ENCODE measurements around the gene COX7B2.

The COX7B2 gene, protein sequence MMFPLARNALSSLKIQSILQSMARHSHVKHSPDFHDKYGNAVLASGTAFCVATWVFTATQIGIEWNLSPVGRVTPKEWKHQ

DNA sequence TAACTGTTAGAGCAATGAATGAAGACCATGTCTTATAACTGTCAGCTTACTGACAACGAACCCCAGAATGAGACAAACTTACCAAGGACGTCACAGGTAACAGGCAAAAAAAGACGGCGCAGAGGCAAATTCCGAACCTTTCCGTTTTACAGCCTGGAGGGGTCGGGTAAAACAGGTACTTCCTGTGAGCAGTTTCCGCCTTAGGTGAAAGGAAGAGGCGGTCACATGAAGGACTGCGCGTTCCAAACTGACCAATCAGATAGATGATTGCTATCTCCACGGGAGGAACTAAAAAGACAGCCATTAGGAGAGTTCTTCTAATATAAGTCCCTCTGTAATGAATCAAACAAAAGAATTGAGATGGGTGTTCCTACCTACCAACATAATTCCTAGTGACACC is at the start of gene COX7B2:
Gene COX7B2, minus strand, starts transcription at position 168 of the 400 bp plus-strand sequence. CDS start 174,053 bp downstream, outside the sequence.
- DNase-seq (ENCODE audit: low read depth in 2 of 2): no peak

DNA sequence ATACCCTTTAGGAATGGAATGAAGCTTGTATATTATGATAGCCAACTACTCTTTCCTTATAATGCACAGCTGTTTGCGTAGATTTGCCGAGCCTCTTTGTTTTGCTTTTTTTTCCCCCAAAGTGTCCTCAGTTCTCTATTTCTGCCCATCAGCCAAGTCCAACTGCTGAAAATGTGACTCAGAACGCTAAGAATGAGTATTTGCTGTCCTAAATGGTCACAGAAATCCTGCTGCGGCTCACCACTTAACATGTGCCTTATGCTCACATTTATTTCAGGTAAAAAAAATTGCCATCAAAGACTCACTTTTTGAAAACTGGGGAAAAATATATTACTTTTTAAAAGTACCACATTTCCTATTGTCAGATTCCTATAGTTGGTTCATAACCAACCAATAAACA is 47.4 kb upstream of the COX7B2 start:
- DNase-seq (ENCODE audit: low read depth in 2 of 2): no peak

DNA sequence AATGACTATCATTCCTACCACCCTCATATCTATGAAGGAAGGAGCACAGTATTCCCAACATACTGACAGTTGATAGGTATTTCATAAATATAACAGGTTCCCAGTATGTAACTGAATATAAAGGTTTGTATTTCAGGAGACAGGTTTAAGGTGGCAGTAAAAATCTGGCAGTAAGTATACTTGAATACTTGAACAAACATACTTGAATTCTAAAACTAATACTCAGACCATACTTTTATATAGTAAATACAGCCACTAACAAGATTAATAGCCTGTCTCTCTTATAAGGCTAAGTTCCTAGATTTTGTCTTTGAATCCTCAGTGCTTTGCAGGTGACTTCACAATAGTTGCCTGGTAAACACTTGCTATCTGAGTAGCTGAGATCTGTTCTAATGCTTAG is 46.6 kb upstream of the COX7B2 start:
- no peak for DNase-seq (ENCODE audit: low read depth in 2 of 2)

DNA sequence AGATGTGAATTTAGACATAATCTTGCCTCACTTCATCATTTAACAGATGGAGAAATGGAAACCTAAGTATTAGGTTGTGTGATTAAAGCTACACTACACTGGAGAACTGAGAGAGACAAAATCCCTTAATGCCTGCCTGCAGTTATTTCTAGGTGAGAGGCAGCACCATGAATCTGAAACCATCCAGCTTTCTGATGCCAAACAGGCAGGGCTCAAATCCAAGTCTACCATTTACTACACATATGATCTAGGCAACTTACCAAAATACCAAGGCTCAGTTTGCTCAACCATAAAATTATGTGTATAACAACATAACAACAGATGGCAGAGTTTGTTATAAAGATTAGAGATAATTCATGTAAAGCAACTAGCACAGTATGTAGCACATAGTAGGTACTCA is 45.6 kb upstream of the COX7B2 start:
- DNase-seq (ENCODE audit: low read depth in 2 of 2): no peak

DNA sequence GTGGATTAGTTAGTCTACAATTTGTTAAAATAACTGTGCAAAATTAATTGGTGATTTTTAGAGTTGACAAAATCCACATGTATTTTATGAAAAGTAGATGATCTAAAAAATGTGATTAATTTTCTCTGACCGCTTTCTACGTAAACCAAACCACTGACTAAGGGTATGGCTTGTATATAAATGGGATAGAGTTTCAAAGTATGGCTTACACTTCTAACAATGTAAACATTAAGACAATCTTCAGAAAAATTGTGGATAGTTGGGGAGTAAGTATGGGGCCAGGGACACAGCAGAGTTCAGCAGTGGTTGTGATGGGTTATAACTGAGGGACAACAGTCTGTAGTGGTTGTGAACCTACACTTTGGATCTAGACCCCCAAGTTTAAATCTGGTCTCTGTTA is 44.5 kb upstream of the COX7B2 start:
- no peak for DNase-seq (ENCODE audit: low read depth in 2 of 2)

DNA sequence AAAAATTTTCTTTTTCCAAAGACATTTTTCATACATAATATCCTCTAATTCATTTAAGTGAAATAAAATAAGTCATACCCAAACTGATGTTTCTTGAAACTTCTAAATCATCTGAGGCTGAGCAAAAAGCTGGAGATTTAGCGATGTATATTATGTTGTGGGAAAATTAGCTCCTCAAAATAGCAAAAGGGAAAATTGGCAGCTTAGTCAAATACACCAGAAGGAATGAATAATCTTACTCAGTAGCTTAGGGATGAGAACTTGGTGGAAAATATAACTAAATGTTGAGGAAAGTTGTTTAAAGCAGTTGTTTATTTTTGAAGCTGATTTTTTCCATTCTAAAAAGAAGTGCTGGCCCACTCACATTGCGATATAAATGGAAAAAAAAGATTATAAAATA is 43.4 kb upstream of the COX7B2 start:
- no peak for DNase-seq (ENCODE audit: low read depth in 2 of 2)

DNA sequence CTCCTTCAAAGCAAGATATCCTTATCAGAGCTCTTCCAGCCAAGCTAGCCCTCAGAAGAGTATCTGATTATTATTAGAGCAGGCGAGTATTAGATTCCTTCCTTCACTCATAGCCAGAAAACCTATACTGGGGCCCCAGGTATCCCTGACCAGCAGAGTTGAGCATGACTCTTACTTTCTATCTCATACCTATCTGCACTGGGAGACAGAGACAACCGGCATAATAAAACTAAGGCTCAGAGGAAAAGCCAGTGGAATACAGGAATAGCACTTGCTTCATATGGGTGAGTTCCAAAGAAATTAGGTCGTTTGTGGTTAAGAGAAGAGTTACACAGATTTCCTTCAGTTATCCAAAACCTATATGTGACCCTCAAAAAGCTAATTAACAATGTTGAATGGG is 41.8 kb upstream of the COX7B2 start:
- DNase-seq (ENCODE audit: low read depth in 2 of 2): no peak

DNA sequence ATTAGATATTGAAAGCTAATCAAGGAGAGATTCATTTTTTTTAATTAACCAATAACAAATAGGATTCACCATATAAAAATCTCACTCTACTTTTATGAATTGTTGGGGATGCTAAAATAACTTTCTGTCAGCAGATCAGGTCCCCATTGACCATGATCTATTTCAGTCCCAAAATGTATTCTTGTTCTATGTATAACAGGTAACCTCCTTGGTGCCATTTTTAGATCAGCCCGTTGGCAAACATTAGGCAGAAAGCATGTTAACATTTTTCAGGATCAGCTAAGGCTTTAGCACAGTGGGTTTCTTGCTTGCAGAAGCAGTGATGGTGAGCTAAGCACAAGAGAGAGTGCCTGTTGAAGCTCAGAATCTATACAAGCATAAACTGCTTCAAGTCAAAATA is 40.8 kb upstream of the COX7B2 start:
- no peak for DNase-seq (ENCODE audit: low read depth in 2 of 2)

DNA sequence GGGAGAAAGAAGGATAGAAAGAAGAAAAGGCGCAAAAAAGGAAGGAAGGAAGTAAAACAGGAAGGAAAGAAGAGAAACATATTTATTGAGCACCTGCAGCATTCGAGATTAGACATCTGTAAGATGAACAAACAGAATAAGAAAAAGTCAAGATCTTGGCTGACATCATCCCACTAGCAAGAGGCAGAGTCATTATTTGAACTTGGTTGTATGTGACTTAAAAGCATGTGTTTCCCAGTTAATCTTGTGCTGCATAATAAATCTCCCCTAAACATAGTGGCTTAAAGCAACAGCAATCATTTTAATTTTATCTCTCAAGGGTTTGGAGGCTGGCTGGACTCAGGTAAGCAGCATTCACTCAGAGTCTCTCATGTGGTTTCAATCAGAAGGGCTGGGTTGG is 38.5 kb upstream of the COX7B2 start:
- DNase-seq (ENCODE audit: low read depth in 2 of 2): no peak

DNA sequence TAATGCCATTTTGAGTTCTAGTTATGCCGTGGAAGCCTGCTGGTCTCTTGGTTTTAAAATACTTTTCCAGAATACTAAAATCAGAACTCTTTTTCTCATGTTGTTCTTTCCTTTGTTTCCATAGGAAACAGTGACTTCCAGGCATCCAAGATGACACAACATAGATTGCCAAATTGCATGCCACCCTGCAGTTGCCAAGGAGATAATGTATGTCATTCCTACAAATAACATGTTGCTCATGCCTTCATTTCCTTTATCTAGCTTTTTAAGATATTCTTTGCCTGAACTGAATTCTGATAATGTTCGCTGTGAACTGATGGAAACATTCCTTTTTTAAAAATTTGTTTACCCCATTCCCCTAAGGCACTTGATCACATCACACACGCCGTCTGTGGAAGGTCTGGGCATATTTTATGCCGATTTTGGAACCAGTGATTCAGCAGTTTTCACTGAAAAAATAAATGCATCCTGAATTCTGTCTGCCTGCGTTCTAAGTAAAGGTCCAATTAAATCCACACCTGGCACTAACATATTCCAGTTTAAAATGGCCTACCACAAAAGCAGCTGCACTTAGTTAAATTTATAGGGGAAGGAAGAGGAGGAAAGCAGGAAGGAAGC is 38.0 kb upstream of the COX7B2 start:
- no peak for DNase-seq (ENCODE audit: low read depth in 2 of 2)

DNA sequence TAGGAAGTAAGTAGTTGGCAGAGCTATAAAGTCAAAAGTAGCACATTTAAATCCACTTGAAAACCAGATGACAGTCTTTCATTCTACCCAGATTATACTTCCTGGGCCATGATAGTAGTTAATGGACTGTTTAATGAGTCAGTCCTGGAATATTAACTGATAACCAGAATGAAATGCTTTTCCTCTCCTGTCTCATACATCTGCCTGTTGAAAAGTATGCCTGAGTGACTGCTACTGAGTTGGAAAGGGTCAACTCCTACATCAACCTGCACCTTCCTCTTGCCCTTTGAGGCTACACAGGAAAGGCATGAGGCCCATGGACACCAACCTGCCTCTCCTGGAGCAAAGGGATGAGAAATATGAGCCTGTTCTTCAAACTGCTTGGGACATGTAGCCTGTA is 36.0 kb upstream of the COX7B2 start:
- no peak for DNase-seq (ENCODE audit: low read depth in 2 of 2)

DNA sequence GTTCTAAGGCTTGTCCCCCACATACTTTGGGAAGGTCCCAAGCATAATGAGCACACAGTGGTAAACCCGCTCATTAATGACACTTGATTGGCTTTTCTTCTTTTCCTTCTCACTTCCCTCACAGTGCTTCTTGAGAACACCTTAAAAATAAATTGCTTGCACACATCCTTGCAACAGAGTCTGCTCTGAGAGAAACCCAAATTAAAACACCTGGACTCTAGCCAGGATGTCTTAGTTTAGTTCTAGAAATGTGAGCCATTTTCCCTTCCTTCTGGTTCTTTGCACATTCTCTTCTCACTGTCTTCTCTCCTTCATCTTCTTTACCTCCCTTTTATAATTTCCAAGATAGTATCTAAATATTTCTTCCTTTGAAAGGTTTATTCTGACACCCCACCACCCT is 35.3 kb upstream of the COX7B2 start:
- no peak for DNase-seq (ENCODE audit: low read depth in 2 of 2)

DNA sequence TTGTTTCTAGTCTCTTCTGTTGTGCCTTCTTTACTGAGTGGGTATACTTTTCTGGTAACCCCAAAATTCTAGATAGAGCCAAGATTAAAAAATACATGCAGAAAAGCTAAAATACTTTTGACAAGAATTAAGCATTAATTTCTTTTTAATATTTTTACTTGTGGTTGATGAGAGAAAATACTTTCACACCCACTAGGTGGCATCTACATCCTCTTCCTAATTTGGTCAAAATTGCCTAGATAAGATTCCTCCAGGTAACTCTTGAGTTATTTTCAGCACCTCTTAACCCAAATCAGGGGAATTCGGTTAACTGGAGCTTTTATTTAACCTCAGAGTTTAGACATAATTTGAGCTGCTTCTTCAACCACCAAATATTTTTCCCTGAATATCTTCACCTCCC is 28.4 kb upstream of the COX7B2 start:
- no peak for DNase-seq (ENCODE audit: low read depth in 2 of 2)

DNA sequence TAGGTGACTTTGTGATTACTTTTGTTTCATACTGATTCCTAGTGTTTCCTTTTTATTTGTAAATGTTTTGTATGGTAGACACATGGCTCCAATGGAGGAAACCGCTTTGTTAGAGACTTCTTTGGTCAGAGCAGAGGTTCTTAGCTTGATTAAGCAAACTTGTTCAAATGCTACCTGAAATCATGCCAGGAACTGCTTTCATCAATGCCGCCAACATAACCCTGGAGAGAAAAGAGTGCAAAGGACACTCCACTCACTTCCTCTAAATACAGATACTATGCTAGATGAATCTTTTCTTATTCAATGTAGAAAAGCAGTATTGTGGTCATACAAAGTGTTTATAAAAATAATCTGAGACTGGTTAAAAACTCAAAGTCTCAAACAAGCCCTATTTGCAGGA is 25.7 kb upstream of the COX7B2 start:
- no peak for DNase-seq (ENCODE audit: low read depth in 2 of 2)

DNA sequence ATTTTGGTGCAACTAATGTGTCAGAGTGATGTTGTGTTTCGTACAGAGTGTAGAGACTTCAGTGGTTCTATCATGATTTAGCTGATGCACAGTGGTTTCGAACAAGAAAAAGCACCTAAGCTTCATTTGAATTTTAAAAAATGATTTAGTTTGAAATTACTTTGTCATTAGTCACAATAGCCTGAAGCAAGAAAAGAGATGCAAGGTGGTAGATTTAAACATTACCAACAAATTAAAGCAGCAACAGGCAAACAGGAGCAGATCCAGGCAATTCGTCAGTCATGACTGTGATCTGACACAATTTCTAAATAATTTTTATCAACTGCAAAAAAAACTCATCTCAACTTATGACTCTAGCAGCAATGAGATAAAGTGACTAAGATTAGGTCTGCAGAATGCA is 24.6 kb upstream of the COX7B2 start:
- no peak for DNase-seq (ENCODE audit: low read depth in 2 of 2)

DNA sequence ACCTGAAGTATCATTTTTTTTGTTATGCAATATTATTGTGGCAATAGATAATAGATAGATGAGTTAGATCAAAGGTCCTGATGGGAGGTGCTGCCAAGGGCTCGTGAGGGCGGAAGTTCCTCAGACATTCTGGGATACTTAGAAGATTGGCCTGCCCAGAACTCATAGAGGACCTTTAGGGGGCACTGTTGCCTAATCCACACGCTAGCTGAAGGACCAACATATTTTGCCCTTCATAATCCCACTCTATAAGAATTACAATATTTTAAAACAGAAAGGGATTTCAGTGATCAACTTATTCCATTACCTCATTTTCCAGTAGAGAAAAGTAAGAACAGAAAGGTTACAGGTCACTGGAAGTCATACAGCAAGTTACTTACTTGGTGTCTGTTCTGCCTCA is 22.9 kb upstream of the COX7B2 start:
- peak in 1 of 2 donors; percentile 1 for DNase-seq (ENCODE audit: low read depth in 2 of 2)

DNA sequence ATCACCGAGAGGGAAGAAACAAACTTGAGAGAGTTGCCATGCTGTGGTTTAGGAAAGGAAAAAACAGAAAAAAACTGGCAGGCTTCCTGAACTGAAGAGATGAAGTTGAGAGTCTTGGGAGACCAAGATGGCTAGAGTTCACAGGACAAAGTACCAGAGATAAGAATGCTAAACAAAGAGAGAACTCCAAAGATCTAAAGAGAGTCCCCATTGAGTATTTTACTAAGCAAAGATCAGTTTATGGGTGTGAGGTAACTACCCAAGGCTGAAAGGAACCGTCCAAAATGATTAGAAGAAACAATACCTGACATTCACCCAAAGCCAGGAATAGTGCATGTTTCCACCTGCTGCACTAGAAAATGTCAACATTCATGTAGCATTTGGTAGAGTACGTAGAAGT is 21.8 kb upstream of the COX7B2 start:
- no peak for DNase-seq (ENCODE audit: low read depth in 2 of 2)

DNA sequence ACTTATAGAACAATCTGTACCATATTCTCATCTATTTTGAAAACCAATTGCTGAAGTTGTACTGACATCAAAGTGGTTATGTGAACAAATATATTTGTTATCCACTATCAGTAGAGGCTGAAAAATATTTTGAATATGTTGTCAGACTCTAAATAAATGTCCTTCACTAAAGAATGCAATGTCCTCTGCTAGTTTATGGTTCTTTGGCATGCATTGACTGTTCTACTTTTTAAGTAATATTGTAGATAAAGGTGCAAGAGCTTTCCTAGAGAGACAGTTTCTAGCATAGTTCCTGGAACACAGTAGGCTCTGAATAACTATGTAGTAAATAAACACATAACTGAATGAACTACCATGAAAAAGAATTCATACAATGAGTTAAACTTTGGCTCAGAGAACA is 18.2 kb upstream of the COX7B2 start:
- no peak for DNase-seq (ENCODE audit: low read depth in 2 of 2)

DNA sequence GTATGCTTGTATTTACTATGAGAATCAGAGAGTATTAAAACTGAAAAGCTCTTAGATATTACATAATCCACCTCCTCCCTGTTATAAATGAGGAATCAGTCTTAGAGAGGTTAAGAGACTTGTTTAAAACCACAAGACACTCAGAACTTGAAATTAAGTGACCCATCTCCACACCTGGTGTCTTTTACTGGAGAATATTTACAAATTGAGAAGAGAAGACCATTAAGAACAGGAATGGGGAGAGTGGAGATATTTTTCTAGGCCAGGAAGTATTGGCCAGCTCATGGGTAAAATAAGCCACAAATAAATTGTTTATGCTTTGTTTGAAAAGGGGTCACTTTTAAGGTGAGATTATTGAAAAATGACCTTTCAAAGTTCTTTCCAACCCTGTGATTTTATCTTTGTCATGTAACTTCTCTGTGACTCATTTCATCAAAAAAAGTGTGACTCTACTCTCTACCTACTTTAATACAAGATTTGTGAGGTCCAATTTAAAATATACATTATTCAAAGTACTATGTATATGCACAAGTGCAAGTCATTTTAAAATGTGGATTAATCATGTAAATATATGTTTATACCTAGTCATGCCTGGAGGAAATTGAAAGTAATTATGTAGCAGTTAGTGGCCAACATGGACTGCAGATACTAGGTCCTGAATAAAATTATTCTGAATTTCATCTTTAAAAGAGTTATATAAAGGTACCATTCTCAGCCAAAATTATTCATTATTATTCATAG is 15.9 kb upstream of the COX7B2 start:
- no peak for DNase-seq (ENCODE audit: low read depth in 2 of 2)

DNA sequence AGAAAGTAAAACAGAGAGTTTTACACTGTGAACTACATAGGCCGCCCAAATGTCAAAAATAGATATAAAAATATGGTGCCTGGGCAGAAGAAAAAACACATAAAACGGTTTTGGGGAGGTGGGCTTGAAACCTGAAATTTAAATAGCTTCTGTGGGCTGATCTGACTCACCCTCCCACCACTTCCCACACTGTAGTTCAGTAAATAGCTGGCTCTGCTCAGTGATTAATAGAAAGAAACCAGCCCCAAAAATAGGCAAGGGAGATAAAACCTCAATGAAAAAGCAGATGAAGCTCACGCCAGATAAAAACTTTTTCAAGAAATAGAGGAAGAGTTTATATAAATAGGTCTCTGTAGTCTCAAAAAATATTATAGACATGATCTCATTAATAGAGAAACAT is 13.2 kb upstream of the COX7B2 start:
- DNase-seq (ENCODE audit: low read depth in 2 of 2): no peak

DNA sequence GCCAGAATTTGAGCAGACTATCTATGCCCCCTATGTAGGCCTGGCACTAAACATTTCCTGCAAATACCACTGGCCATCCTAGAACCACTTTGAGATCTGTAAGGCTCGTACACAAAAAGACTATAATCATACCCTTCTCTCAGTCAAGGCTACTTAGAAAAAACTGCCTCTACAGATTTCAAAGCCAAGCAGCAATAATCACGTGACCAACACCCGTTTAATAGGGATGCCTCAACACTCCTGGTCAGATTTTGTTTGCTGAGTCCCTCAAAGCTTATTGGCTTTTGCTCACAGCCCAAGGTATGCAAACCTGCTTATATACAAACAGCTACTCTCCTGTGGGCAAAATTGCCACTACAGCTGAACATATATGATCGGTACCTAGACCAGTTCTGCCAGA is 897 bp downstream of the COX7B2 start:
- DNase-seq (ENCODE audit: low read depth in 2 of 2): no peak

DNA sequence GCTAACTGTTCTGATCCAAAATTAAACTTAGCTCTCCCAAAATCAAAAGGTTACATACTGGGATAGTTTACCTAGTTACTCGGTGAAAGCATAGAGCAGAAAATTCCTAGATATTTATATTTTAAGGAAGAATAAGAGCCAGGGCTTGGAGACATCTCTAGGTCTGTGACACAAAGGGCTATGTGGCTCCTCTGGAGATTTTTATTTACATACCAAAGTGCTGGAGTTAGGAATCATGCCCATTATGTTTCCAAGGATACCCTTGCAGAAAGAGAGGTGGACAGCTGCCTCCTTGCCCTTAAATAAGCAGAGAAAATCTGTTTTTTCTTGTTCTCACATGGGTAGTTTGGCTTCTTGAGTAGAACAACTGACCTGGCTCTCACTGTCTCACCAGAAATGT is 9.0 kb downstream of the COX7B2 start:
- DNase-seq (ENCODE audit: low read depth in 2 of 2): no peak

DNA sequence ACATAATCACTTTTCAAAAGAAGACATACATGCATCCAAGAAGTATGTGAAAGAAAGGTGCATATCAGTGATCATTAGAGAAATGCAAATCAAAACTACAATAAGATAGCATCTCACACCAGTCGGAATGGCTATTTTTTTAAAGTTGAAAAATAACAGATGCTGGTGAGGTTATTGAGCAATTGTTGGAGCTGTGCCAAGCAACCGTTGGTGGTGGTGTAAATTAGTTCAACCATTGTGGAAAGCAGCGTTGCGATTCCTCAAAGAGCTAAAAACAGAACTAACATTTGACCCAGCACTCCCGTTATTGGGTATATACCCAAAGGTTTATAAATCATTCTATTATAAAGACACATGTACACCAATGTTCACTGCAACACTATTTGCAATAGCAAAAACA is 14.2 kb downstream of the COX7B2 start:
- no peak for DNase-seq (ENCODE audit: low read depth in 2 of 2)

DNA sequence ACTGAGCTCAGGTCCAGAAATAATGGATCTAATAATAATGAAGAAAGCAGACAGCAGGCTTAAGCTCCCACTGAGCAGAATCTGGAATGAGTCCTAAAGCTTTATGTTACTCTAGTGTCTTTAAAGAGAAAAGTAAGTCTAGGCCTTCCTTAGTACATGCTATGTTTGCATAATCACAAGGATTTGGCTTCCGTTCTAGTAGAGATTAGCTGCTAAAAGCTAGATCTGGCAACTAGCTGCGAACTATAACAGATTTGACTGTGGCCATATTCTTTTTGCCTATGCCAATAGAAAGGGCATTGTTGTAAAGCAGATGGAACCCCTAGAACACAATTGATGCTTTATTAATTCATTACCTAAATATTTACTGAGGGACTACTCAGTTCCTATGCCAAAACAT is 19.0 kb downstream of the COX7B2 start:
- no peak for DNase-seq (ENCODE audit: low read depth in 2 of 2)
